NCI-H82 treated with DMSO at 0.1 percent for 48 hours (cell line): Measurements from ENCODE around the gene PPEF2.

Source experiments
- DNase-seq: peaks from one replicate; lab custom pipeline; 2025; ENCODE audit not compliant: unreplicated experiment; lab: John Stamatoyannopoulos, UW

The PPEF2 gene

DNA sequence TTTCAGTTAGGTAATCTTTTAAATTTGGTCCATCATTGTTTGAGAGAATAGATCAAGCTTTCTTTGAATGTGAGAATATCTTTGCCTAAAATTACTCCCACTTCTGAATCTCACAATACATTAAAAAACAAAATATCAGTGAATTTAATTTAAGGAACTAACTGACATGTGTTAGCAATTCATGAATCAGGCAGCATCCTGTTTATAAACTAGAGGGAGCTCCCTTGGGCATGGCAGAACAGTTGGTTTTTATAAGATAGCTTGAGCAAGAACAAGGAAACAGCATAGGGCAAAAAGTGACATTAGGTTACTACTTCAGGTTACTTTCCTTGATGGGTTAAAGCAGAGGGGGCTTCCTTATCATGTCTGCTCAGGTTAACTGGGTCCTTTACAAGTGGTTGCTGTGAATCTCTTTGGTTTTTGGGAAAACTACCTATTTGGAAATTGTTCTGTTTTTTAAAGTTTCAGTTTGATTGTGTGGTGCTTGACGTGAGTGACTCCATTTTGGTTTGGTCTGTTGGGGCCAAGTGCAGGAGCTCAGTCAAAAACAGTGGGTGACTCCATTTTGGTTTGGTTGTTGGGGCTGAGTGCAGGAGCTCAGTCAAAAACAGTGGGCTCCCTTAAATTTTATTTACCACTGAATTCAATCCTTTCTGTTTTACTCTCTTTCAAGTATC lies 68.0 kb downstream of the PPEF2 start:
- no peak for DNase-seq

GRCh38 chr4:75831856-75832405 lies 70.3 kb downstream of the PPEF2 start:
- no peak for DNase-seq

GRCh38 chr4:75830906-75831305 lies 71.3 kb downstream of the PPEF2 start:
- DNase-seq: no peak

DNA sequence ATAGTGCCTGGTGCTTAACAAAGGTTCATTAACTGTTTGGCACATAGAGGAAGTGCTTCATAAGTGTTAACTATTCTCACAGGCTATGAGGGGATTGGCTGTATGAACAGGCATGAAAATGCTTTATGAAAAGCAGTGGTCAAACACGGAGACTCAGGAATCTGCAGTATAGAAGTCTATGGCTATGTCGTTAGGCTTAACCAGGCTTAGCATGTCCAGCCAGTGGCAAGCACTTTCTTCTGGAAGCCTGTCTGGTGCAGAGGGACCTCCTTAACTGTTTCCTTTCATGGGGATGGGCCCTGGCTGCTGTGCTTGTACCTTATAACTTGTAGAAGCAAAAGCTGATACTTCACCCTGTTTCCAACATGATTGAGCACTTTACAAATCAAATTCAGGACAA lies 78.4 kb downstream of the PPEF2 start:
- DNase-seq: no peak

DNA sequence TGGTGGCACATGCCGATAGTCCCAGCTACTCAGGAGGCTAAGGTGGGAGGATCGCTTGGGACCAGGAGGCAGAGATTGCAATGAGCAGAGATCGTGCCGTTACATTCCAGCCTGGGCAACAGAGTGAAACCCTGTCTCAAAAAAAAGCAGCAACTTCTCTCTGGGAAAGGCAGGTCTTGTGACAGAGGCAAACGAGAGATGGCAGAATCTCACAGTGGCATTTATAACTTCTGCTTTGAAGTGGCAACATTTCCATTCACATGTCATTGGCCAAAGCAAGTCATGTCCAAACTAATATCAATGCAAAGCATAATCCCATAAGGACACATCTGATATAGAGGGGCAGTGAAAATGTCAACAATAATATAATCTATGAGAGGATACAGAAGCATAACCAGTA lies 79.8 kb downstream of the PPEF2 start:
- DNase-seq: no peak

- DNase-seq: no peak
These were observed 80.3 kb downstream of the PPEF2 start for GRCh38 chr4:75821966-75822365.

DNA sequence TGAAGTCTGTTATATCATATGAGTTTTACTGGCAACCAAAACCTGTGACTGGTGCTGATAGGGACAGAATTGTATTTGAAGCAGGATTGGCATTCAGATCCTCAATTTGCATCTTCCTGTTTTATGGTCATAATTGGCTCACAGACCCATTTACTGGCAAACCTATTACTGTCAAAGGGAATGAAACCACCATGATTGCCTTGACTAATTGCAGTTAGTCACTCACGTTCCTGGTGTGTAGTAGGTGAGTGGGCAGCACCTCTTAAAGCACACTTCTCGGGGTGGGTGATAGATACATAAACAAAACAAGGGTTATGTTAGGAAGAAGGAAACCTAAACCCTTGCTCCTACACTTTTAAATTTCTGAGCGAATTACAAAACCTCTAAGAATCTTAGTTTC lies 81.0 kb downstream of the PPEF2 start:
- no peak for DNase-seq

GRCh38 chr4:75820676-75821075 lies 81.6 kb downstream of the PPEF2 start:
- no peak for DNase-seq

- no peak for DNase-seq
These were observed 82.1 kb downstream of the PPEF2 start for GRCh38 chr4:75820197-75820596.

DNA sequence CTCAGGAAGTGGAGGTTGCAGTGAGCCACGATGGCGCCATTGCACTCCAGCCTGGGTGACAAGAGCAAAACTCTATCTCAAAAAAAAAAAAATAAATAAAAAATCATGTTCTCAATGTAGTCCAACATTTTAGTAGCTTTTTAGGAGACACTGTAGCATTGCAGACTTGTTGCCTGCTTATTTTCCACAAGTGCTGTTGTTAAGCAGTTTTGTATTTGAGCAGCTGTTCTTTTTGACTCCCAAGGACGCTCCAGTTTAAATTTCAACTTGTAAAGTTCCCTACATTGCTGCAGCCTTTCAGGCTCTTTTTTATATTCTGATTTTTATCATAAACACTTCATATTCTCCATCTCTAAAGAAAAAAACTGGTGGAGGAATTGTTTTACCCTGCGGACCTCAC lies 83.1 kb downstream of the PPEF2 start:
- no peak for DNase-seq

GRCh38 chr4:75817901-75818300 lies 84.4 kb downstream of the PPEF2 start:
- DNase-seq: no peak
